HCT116 (cell line): ENCODE measurements around the gene RARS1. TPM values are rescaled to one million over a fixed set of nuclear protein-coding genes. Genes with fewer than 3 reads are reported as not detected.

ENCODE experiments used
- ATAC-seq: fragments of 200-7000 bp; cut with Tn5 transposase; 2 replicates; pipeline ENCODE4 v1.9.1; 2020; ENCODE audit warnings: mild to moderate bottlenecking, moderate library complexity
- BruUV-seq: library from RNA; stranded (reverse); fragments of 400-500 nt; replicated peaks from 2 replicates; lab custom pipeline; 2021; lab: Mats Ljungman, UMichigan
- CTCF ChIA-PET: fragments of 300-600 bp; sonication (Branson Sonifier 250); formaldehyde crosslinking; loops from one replicate; lab custom pipeline; 2021; ENCODE audit warnings: antibody characterized with exemption; lab: Charles Lee
- POLR2A ChIA-PET: fragments of 300-600, 350-600 bp; sonication (Branson Sonifier 250); formaldehyde crosslinking; loops from one replicate; lab custom pipeline; 2021; ENCODE audit warnings: antibody characterized with exemption; lab: Charles Lee
- RAD21 ChIA-PET, 2 experiments: fragments of 300-600 bp; sonication (Branson Sonifier 250); formaldehyde crosslinking; loops; one replicate each; lab custom pipeline; 2023; ENCODE audit warnings: low total read pairs in 2 of 2; ENCODE audit not compliant: uncharacterized antibody in 2 of 2, unreplicated experiment in 2 of 2, low non-redundant PET in 1 of 2; lab: Charles Lee
- DNase-seq: peaks from one replicate; pipeline ENCODE4 v3.0.0-alpha.2; 2010; ENCODE audit warnings: low read depth, low spot score
- H2AFZ ChIP-seq: fragments of 200-600 bp; shearing (Covaris generic), sonication (generic); 2 replicates; pipeline ENCODE4 v1.6.1; 2017; ENCODE audit warnings: low read depth, mixed run types, mixed read lengths, antibody characterized with exemption, low read length; ENCODE audit not compliant: poor library complexity, severe bottlenecking
- H3K27ac ChIP-seq: 2 replicates; pipeline ENCODE4 v1.5.1; 2012; ENCODE audit warnings: low read depth, low read length
- H3K27me3 ChIP-seq: fragments of 200-600 bp; sonication (generic); 2 replicates; pipeline ENCODE4 v1.6.1; 2016; ENCODE audit warnings: mixed run types, low read length, mixed read lengths; ENCODE audit not compliant: insufficient read depth
- H3K36me3 ChIP-seq, 2 experiments: fragments of 200-500 bp in 1 of 2; fragments of 200-600 bp in 1 of 2; sonication (Bioruptor generic) in 1 of 2; sonication (generic) in 1 of 2; 2 replicates each; pipeline versions ENCODE4 v1.5.1 to v1.6.1; 2014 to 2016; ENCODE audit warnings: low read length in 2 of 2, inconsistent platforms in 1 of 2, mixed read lengths in 1 of 2, mixed run types in 1 of 2; ENCODE audit not compliant: insufficient read depth in 2 of 2, control insufficient read depth in 1 of 2
- H3K4me1 ChIP-seq, 2 experiments: fragments of 200-600 bp in 1 of 2; sonication (generic) in 1 of 2; 2 replicates each; pipeline versions ENCODE4 v1.5.1 to v1.6.1; 2012 to 2017; ENCODE audit warnings: low read length in 2 of 2, inconsistent platforms in 1 of 2, mild to moderate bottlenecking in 1 of 2, mixed read lengths in 1 of 2, mixed run types in 1 of 2, moderate library complexity in 1 of 2; ENCODE audit not compliant: insufficient read depth in 2 of 2, control insufficient read depth in 1 of 2
- H3K4me2 ChIP-seq: fragments of 200-600 bp; sonication (generic); 2 replicates; pipeline ENCODE4 v1.6.1; 2017; ENCODE audit warnings: mixed run types, low read length, mixed read lengths
- H3K4me3 ChIP-seq, 2 experiments: fragments of 200-600 bp in 1 of 2; sonication (generic) in 1 of 2; replicated peaks in 1 of 2; 2 replicates each; pipeline ENCODE4 v1.5.1; 2011 to 2016; ENCODE audit warnings: low read length in 2 of 2, control low read depth in 1 of 2, low read depth in 1 of 2, mild to moderate bottlenecking in 1 of 2, mixed read lengths in 1 of 2, mixed run types in 1 of 2
- H3K79me2 ChIP-seq: fragments of 200-600 bp; sonication (generic); 2 replicates; pipeline ENCODE4 v1.6.1; 2017; ENCODE audit warnings: mild to moderate bottlenecking, mixed run types, low read length, moderate library complexity, mixed read lengths; ENCODE audit not compliant: insufficient read depth
- H3K9ac ChIP-seq: fragments of 200-600 bp; sonication (generic); 2 replicates; pipeline ENCODE4 v1.6.1; 2016; ENCODE audit warnings: low read length, mixed read lengths
- H3K9me2 ChIP-seq: fragments of 200-600 bp; sonication (generic), shearing (Covaris generic); 2 replicates; pipeline ENCODE4 v1.6.1; 2017; ENCODE audit warnings: mixed run types, mild to moderate bottlenecking, moderate library complexity; ENCODE audit not compliant: insufficient read depth
- H3K9me3 ChIP-seq, 2 experiments: fragments of 200-500 bp in 1 of 2; fragments of 200-600 bp in 1 of 2; sonication (Bioruptor generic) in 1 of 2; sonication (generic) in 1 of 2; 2 replicates each; pipeline ENCODE4 v1.6.1; 2014 to 2017; ENCODE audit warnings: low read length in 2 of 2, mixed read lengths in 2 of 2, inconsistent platforms in 1 of 2, low read depth in 1 of 2, mild to moderate bottlenecking in 1 of 2, mixed run types in 1 of 2, moderate library complexity in 1 of 2; ENCODE audit not compliant: control insufficient read depth in 1 of 2, insufficient read depth in 1 of 2
- H4K20me1 ChIP-seq: fragments of 200-600 bp; sonication (generic), shearing (Covaris generic); 2 replicates; pipeline ENCODE4 v1.6.1; 2017; ENCODE audit warnings: mixed run types, mild to moderate bottlenecking, moderate library complexity; ENCODE audit not compliant: insufficient read depth
- CBX3 ChIP-seq: IDR thresholded peaks from 2 replicates; pipeline ENCODE4 v1.6.1; 2012; ENCODE audit warnings: low read depth
- CEBPB ChIP-seq: IDR thresholded peaks from 2 replicates; pipeline ENCODE4 v1.6.1; 2012; ENCODE audit warnings: low read depth
- EGR1 ChIP-seq: IDR thresholded peaks from 2 replicates; pipeline ENCODE4 v1.6.1; 2012; ENCODE audit warnings: low read depth
- ELF1 ChIP-seq: IDR thresholded peaks from 2 replicates; pipeline ENCODE4 v1.6.1; 2012; ENCODE audit warnings: low read depth, borderline replicate concordance
- EZH2 ChIP-seq: fragments of 200-600 bp; sonication (generic); IDR thresholded peaks from 2 replicates; pipeline ENCODE4 v1.6.1; 2017; ENCODE audit warnings: antibody characterized with exemption, mixed run types
- EZH2phosphoT487 ChIP-seq: fragments of 200-600 bp; IDR thresholded peaks from 2 replicates; pipeline ENCODE4 v1.6.1; 2018; ENCODE audit warnings: antibody characterized with exemption, borderline replicate concordance
- FOSL1 ChIP-seq: IDR thresholded peaks from 2 replicates; pipeline ENCODE4 v1.6.1; 2012; ENCODE audit warnings: low read depth
- JUND ChIP-seq: IDR thresholded peaks from 2 replicates; pipeline ENCODE4 v1.6.1; 2012
- POLR2A ChIP-seq: IDR thresholded peaks from 2 replicates; pipeline ENCODE4 v1.7.0; 2011; ENCODE audit warnings: borderline replicate concordance; ENCODE audit not compliant: insufficient read depth, insufficient read length; ENCODE audit errors: extremely low read depth
- RAD21 ChIP-seq: IDR thresholded peaks from 2 replicates; pipeline ENCODE4 v1.6.1; 2012; ENCODE audit warnings: low read depth, mild to moderate bottlenecking
- SIN3A ChIP-seq: IDR thresholded peaks from 2 replicates; pipeline ENCODE4 v1.6.1; 2012; ENCODE audit warnings: low read depth
- SP1 ChIP-seq: IDR thresholded peaks from 2 replicates; pipeline ENCODE4 v1.6.1; 2012; ENCODE audit warnings: low read depth
- SRF ChIP-seq: IDR thresholded peaks from 2 replicates; pipeline ENCODE4 v1.6.1; 2012; ENCODE audit warnings: low read depth
- TCF7L2 ChIP-seq: IDR thresholded peaks from 2 replicates; pipeline ENCODE4 v1.7.0; 2011; ENCODE audit warnings: borderline replicate concordance, inconsistent platforms; ENCODE audit not compliant: insufficient read depth, insufficient read length; ENCODE audit errors: extremely low read depth
- YY1 ChIP-seq: IDR thresholded peaks from 2 replicates; pipeline ENCODE4 v1.6.1; 2011; ENCODE audit warnings: low read length, low read depth, moderate library complexity, mild to moderate bottlenecking; ENCODE audit not compliant: insufficient replicate concordance; ENCODE audit errors: extremely low read depth
- ZFX ChIP-seq: fragments of 450-650 bp; IDR thresholded peaks from 2 replicates; pipeline ENCODE4 v1.6.1; 2017
- intact Hi-C: fragments of 100-400 bp; cut with micrococcal nuclease; formaldehyde crosslinking; loops from 2 replicates; pipeline ENCODE4 v1.10.0; 2022
- total RNA-seq: library from RNA; stranded (reverse); gene quantifications from one replicate; pipeline ENCODE4 v1.2.1, GENCODE V29; 2021; ENCODE audit not compliant: unreplicated experiment
- TF ChIP-seq, protein P1 (sequence below), 3 experiments: fragments of 200-600 bp in 1 of 3; sonication (generic) in 1 of 3; IDR thresholded peaks in 2 of 3; conservative IDR thresholded peaks in 1 of 3; 2 replicates each; pipeline ENCODE4 v1.5.1; 2012 to 2017; ENCODE audit warnings: low read depth in 2 of 3, low read length in 2 of 3, antibody characterized with exemption in 1 of 3, borderline replicate concordance in 1 of 3, control low read depth in 1 of 3, mild to moderate bottlenecking in 1 of 3, mixed read lengths in 1 of 3, mixed run types in 1 of 3, moderate library complexity in 1 of 3; ENCODE audit not compliant: insufficient read depth in 1 of 3
- TF ChIP-seq, protein P2 (sequence below): IDR thresholded peaks from 2 replicates; pipeline ENCODE4 v1.6.1; 2011; ENCODE audit warnings: mild to moderate bottlenecking, low read length, moderate library complexity; ENCODE audit not compliant: insufficient replicate concordance; ENCODE audit errors: extremely low read depth
- TF ChIP-seq, protein P3 (sequence below): IDR thresholded peaks from 2 replicates; pipeline ENCODE4 v1.6.1; 2012
- TF ChIP-seq, protein P4 (sequence below): IDR thresholded peaks from 2 replicates; pipeline ENCODE4 v1.6.1; 2012; ENCODE audit warnings: low read depth

RARS1 gene
- total RNA-seq, 1 experiment from 2014 or later, result 122 TPM

DNA sequence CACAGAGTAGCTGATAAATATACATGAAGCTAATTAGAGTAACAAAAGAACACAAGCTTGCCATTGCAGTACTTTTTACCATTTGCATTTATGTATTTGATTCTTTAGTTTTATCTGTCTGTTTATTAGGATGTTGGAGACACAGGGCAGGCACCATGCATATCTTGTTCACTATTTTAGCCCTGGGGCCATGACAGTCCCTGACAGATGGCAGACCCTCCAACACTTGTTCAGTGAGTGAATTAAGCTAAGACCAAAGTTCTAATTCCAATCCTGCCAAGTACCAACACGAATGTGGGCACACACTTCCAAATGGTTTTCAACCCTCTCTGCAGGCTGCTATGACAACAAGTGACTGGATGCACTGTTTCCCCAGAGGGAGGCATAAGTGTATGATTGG, 12.0 kb upstream of the RARS1 start:
- H3K9me3 ChIP-seq, result no peaks in the 10 kb centered on the region
- no TSS peak for BruUV-seq

More for the DNA sequence above, 12.0 kb upstream of the RARS1 start:
- Histone ChIP-seq H3K4me3 (no peak overlapping the region), H3K4me2 (no peak overlapping the region), H3K9ac (no peak overlapping the region), H3K9me2 (no peaks in the 10 kb centered on the region), H3K79me2 (no peaks in the 10 kb centered on the region), H3K27me3 (no peaks in the 10 kb centered on the region), H3K36me3 (peaks cover 0 to 4% of the 10 kb centered on the region in 2 experiments; a peak in 2 of 4 replicates), H3K27ac (no peak overlapping the region), H4K20me1 (no peaks in the 10 kb centered on the region), H2AFZ (no peak overlapping the region), H3K4me1 (0 out of 4 replicates have a peak, but pooled peaks cover 0 to 6% of the 10 kb centered on the region in 2 experiments)
- RAD21 ChIA-PET, result no interaction called here
- POLR2A ChIA-PET, result no interaction called here
- ATAC-seq (no peak), DNase-seq (no peak)
- intact Hi-C loops, result no loop called here
- CTCF ChIA-PET, result no interaction called here
- TF ChIP-seq EZH2phosphoT487, result no peak
- no peak for TF ChIP-seq ELF1
- TF ChIP-seq, protein P1, sequence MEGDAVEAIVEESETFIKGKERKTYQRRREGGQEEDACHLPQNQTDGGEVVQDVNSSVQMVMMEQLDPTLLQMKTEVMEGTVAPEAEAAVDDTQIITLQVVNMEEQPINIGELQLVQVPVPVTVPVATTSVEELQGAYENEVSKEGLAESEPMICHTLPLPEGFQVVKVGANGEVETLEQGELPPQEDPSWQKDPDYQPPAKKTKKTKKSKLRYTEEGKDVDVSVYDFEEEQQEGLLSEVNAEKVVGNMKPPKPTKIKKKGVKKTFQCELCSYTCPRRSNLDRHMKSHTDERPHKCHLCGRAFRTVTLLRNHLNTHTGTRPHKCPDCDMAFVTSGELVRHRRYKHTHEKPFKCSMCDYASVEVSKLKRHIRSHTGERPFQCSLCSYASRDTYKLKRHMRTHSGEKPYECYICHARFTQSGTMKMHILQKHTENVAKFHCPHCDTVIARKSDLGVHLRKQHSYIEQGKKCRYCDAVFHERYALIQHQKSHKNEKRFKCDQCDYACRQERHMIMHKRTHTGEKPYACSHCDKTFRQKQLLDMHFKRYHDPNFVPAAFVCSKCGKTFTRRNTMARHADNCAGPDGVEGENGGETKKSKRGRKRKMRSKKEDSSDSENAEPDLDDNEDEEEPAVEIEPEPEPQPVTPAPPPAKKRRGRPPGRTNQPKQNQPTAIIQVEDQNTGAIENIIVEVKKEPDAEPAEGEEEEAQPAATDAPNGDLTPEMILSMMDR (IDR thresholded peaks at IDR 0.05 in 2 of 3, conservative IDR thresholded peaks at IDR 0.05 in 1 of 3; ENCODE audit: borderline replicate concordance in 1 of 3, insufficient read depth in 1 of 3, low read depth in 2 of 3, low read length in 2 of 3), result no peak
- no peak for TF ChIP-seq SIN3A
- TF ChIP-seq, protein P2, sequence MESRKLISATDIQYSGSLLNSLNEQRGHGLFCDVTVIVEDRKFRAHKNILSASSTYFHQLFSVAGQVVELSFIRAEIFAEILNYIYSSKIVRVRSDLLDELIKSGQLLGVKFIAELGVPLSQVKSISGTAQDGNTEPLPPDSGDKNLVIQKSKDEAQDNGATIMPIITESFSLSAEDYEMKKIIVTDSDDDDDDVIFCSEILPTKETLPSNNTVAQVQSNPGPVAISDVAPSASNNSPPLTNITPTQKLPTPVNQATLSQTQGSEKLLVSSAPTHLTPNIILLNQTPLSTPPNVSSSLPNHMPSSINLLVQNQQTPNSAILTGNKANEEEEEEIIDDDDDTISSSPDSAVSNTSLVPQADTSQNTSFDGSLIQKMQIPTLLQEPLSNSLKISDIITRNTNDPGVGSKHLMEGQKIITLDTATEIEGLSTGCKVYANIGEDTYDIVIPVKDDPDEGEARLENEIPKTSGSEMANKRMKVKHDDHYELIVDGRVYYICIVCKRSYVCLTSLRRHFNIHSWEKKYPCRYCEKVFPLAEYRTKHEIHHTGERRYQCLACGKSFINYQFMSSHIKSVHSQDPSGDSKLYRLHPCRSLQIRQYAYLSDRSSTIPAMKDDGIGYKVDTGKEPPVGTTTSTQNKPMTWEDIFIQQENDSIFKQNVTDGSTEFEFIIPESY, result no peak
- no peak for TF ChIP-seq SRF
- TF ChIP-seq YY1, result no peak
- no peak for TF ChIP-seq EGR1
- no peak for TF ChIP-seq JUND
- TF ChIP-seq TCF7L2, result no peak
- TF ChIP-seq ZFX, result no peak
- TF ChIP-seq, protein P3, sequence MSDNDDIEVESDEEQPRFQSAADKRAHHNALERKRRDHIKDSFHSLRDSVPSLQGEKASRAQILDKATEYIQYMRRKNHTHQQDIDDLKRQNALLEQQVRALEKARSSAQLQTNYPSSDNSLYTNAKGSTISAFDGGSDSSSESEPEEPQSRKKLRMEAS, result no peak
- no peak for TF ChIP-seq EZH2
- no peak for TF ChIP-seq CBX3
- TF ChIP-seq FOSL1, result no peak
- no peak for TF ChIP-seq CEBPB
- TF ChIP-seq, protein P4, sequence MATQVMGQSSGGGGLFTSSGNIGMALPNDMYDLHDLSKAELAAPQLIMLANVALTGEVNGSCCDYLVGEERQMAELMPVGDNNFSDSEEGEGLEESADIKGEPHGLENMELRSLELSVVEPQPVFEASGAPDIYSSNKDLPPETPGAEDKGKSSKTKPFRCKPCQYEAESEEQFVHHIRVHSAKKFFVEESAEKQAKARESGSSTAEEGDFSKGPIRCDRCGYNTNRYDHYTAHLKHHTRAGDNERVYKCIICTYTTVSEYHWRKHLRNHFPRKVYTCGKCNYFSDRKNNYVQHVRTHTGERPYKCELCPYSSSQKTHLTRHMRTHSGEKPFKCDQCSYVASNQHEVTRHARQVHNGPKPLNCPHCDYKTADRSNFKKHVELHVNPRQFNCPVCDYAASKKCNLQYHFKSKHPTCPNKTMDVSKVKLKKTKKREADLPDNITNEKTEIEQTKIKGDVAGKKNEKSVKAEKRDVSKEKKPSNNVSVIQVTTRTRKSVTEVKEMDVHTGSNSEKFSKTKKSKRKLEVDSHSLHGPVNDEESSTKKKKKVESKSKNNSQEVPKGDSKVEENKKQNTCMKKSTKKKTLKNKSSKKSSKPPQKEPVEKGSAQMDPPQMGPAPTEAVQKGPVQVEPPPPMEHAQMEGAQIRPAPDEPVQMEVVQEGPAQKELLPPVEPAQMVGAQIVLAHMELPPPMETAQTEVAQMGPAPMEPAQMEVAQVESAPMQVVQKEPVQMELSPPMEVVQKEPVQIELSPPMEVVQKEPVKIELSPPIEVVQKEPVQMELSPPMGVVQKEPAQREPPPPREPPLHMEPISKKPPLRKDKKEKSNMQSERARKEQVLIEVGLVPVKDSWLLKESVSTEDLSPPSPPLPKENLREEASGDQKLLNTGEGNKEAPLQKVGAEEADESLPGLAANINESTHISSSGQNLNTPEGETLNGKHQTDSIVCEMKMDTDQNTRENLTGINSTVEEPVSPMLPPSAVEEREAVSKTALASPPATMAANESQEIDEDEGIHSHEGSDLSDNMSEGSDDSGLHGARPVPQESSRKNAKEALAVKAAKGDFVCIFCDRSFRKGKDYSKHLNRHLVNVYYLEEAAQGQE, result no peak
- TF ChIP-seq RAD21, result no peak
- TF ChIP-seq POLR2A, result no peak
- no peak for TF ChIP-seq SP1
